Measurements from ENCODE around the gene FITM1. TPM values are rescaled to one million over a fixed set of nuclear protein-coding genes. Genes with fewer than 3 reads are reported as not detected.

The FITM1 gene
- total RNA-seq, 2 experiments from 2014 or later = 1.5 to 1.7 TPM

GRCh38 chr14:24088095-24088494 is 42.4 kb upstream of the FITM1 start:
- Histone ChIP-seq H3K4me3 (ENCODE audit: low read length) (no peak overlapping the region), H3K27me3 (ENCODE audit: control insufficient read depth in 1 of 2, insufficient read depth in 2 of 2, low read length in 2 of 2) (no peaks in the 10 kb centered on the region), H3K27ac (ENCODE audit: low read depth in 1 of 2, low read length in 2 of 2) (no peak overlapping the region), H3K9me3 (ENCODE audit: control insufficient read depth in 1 of 2, insufficient read depth in 1 of 2, low read length in 2 of 2) (no peaks in the 10 kb centered on the region), H3K4me1 (ENCODE audit: insufficient read depth, low read length) (peaks cover 6% of the 10 kb centered on the region), H3K36me3 (ENCODE audit: insufficient read depth, low read length) (no peaks in the 10 kb centered on the region)
- no peaks in the 10 kb centered on the region for H3K27me3 Mint-ChIP-seq
- no peak overlapping the region for H3K4me3 Mint-ChIP-seq
- intact Hi-C loops (cut with DNase I, micrococcal nuclease) = no loop called here
- no peaks in the 10 kb centered on the region for H3K36me3 Mint-ChIP-seq (ENCODE audit: low read depth)
- ATAC-seq (ENCODE audit: poor library complexity) = no peak
- no peak overlapping the region for H3K27ac Mint-ChIP-seq
- peaks cover 7% of the 10 kb centered on the region for H3K4me1 Mint-ChIP-seq (ENCODE audit: low read depth)
- no peaks in the 10 kb centered on the region for H3K9me3 Mint-ChIP-seq
- TF ChIP-seq CTCF (IDR thresholded peaks at IDR 0.05) = no peak
- POLR2A ChIA-PET = no interaction called here
- CTCF ChIA-PET = interaction anchor here (0.7 kb wide), 1 partner anchor 14 kb away, joined by 3 read pairs; no protein-coding TSS in a partner anchor
- DNase-seq = no peak

- intact Hi-C loops (cut with DNase I, micrococcal nuclease) = loop anchor here (1.0 to 10.0 kb wide), 3 partner anchors 32 to 115 kb away; no protein-coding TSS in a partner anchor
- no peak for ATAC-seq (ENCODE audit: poor library complexity)
- ChIA-PET POLR2A (interaction anchor here (1.1 to 8.5 kb wide), 7 partner anchors 9 to 210 kb away, joined by 3 to 89 read pairs (median 14); partner anchors contain the start of genes DCAF11, DHRS1, NOP9 and NRL), CTCF (interaction anchor here (1.0 to 2.0 kb wide), 14 partner anchors 9 to 101 kb away, joined by 3 to 48 read pairs (median 6); partner anchors contain the start of genes CARMIL3, DCAF11, DHRS4L2 and EMC9)
- no peaks in the 10 kb centered on the region for H3K27me3 ChIP-seq (ENCODE audit: control insufficient read depth in 1 of 2, insufficient read depth in 2 of 2, low read length in 2 of 2)
- Mint-ChIP-seq H3K27ac (no peak overlapping the region), H3K4me1 (ENCODE audit: low read depth) (peaks cover 19% of the 10 kb centered on the region), H3K9me3 (no peaks in the 10 kb centered on the region), H3K4me3 (no peak overlapping the region), H3K27me3 (no peaks in the 10 kb centered on the region), H3K36me3 (ENCODE audit: low read depth) (peaks cover 6% of the 10 kb centered on the region)
- no peak for DNase-seq
- peaks cover 19% of the 10 kb centered on the region for H3K4me1 ChIP-seq (ENCODE audit: insufficient read depth, low read length)
- H3K36me3 ChIP-seq (ENCODE audit: insufficient read depth, low read length) = no peaks in the 10 kb centered on the region
- H3K9me3 ChIP-seq (ENCODE audit: control insufficient read depth in 1 of 2, insufficient read depth in 1 of 2, low read length in 2 of 2) = no peaks in the 10 kb centered on the region
- H3K4me3 ChIP-seq (ENCODE audit: low read length) = no peak overlapping the region
- no peak for TF ChIP-seq CTCF (IDR thresholded peaks at IDR 0.05)
- no peak overlapping the region for H3K27ac ChIP-seq (ENCODE audit: low read depth in 1 of 2, low read length in 2 of 2)
These were observed 40.6 kb upstream of the FITM1 start for GRCh38 chr14:24089890-24090289.

GRCh38 chr14:24092110-24092504 is 38.4 kb upstream of the FITM1 start:
- peaks cover 15% of the 10 kb centered on the region for H3K36me3 Mint-ChIP-seq (ENCODE audit: low read depth)
- Histone ChIP-seq H3K9me3 (ENCODE audit: control insufficient read depth in 1 of 2, insufficient read depth in 1 of 2, low read length in 2 of 2) (no peaks in the 10 kb centered on the region), H3K27ac (ENCODE audit: low read depth in 1 of 2, low read length in 2 of 2) (no peak overlapping the region), H3K4me3 (ENCODE audit: low read length) (no peak overlapping the region), H3K27me3 (ENCODE audit: control insufficient read depth in 1 of 2, insufficient read depth in 2 of 2, low read length in 2 of 2) (no peaks in the 10 kb centered on the region), H3K4me1 (ENCODE audit: insufficient read depth, low read length) (peaks cover 29% of the 10 kb centered on the region), H3K36me3 (ENCODE audit: insufficient read depth, low read length) (peaks cover 2% of the 10 kb centered on the region)
- ChIA-PET POLR2A (interaction anchor here (3.3 to 8.5 kb wide), 4 partner anchors 12 to 69 kb away, joined by 24 to 89 read pairs (median 69); partner anchors contain the start of genes DCAF11, IRF9 and NRL), CTCF (interaction anchor here (1.3 to 7.3 kb wide), 2 partner anchors 10 to 16 kb away, joined by 3 to 63 read pairs; no protein-coding TSS in a partner anchor)
- no peaks in the 10 kb centered on the region for H3K27me3 Mint-ChIP-seq
- TF ChIP-seq CTCF (IDR thresholded peaks at IDR 0.05) = no peak
- no peaks in the 10 kb centered on the region for H3K9me3 Mint-ChIP-seq
- DNase-seq (no peak), ATAC-seq (ENCODE audit: poor library complexity) (no peak)
- H3K4me3 Mint-ChIP-seq = peak overlapping the region; percentile 97
- H3K4me1 Mint-ChIP-seq (ENCODE audit: low read depth) = peaks cover 37% of the 10 kb centered on the region
- intact Hi-C loops (cut with DNase I, micrococcal nuclease) = loop anchor here in 1 of 2 experiments (10.0 kb wide), 1 partner anchor 117 kb away; no protein-coding TSS in a partner anchor
- no peak overlapping the region for H3K27ac Mint-ChIP-seq
